ENCODE measurements around the gene MTHFSD.

The MTHFSD gene

DNA sequence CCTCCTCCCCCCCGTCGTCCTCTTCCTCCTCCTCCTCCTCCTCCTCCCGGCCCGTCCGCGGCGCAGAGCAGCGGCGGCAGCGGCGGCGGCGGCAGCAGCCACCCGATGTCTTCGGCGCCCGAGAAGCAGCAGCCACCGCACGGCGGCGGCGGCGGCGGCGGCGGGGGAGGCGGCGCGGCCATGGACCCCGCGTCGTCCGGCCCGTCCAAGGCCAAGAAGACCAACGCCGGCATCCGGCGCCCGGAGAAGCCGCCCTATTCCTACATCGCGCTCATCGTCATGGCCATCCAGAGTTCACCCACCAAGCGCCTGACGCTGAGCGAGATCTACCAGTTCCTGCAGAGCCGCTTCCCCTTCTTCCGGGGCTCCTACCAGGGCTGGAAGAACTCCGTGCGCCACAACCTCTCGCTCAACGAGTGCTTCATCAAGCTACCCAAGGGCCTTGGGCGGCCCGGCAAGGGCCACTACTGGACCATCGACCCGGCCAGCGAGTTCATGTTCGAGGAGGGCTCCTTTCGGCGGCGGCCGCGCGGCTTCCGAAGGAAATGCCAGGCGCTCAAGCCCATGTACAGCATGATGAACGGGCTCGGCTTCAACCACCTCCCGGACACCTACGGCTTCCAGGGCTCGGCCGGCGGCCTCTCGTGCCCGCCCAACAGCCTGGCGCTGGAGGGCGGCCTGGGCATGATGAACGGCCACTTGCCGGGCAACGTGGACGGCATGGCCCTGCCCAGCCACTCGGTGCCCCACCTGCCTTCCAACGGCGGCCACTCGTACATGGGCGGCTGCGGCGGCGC lies 44.4 kb downstream of the MTHFSD start, which contains the start of gene FOXF1:
Gene FOXF1, plus strand, starts transcription at position 63 of the 797 bp plus-strand sequence. Its CDS starts 43 bp downstream, at position 106.
- no peak for DNase-seq

GRCh38 chr16:86509759-86510464 lies 45.1 kb downstream of the MTHFSD start:
- DNase-seq = no peak

- no peak for DNase-seq
These were observed 45.9 kb downstream of the MTHFSD start for GRCh38 chr16:86508947-86509758.

DNA sequence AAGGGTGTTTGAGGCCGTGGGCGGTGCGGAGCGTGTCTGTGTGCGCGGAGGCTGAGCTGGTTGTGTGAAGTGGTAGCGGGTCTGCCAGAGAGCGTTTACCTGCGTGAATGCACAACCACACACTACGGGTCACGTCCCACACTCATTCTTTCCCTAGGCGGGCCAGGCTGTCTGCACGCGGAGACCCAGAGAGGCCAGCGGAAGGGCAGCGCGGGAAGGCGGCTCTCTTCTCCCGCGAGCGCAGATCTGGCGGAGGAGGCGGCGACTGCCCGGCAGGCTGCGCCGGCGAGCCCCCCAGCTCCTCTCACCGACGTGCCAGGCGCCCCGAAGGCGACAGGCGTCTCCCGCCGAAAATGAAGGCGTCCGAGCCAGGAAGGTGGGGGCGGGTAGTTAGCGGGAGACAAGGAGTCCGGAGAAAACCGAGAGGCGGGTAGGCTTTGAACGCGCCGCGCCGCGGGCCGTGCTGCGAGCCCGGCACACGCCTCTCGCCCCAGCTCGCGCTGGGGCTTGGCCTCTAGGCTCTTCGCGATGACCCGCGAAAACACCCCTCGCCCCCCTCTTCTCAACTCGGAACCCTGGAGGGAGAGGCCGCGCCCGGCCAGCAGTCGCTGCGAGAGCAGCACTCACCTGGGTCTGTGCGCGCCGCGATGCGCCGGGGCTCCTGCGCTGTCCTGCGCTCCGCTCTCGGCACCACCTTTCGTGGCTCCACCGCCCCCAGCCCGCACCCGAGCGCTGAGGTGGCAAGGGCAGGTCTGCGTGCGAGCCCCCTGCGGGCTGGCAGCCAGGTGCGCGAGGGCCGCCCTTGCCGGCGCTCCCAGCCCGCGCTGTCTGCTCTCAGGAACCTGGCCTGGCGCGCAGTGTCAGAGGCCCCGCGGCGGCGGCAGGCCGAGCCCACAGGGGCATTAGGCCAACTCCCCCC lies 46.7 kb downstream of the MTHFSD start:
- DNase-seq = no peak

GRCh38 chr16:86507173-86508027 lies 47.6 kb downstream of the MTHFSD start:
- DNase-seq = no peak

- DNase-seq = no peak
These were observed 48.9 kb downstream of the MTHFSD start for GRCh38 chr16:86505899-86506864.

DNA sequence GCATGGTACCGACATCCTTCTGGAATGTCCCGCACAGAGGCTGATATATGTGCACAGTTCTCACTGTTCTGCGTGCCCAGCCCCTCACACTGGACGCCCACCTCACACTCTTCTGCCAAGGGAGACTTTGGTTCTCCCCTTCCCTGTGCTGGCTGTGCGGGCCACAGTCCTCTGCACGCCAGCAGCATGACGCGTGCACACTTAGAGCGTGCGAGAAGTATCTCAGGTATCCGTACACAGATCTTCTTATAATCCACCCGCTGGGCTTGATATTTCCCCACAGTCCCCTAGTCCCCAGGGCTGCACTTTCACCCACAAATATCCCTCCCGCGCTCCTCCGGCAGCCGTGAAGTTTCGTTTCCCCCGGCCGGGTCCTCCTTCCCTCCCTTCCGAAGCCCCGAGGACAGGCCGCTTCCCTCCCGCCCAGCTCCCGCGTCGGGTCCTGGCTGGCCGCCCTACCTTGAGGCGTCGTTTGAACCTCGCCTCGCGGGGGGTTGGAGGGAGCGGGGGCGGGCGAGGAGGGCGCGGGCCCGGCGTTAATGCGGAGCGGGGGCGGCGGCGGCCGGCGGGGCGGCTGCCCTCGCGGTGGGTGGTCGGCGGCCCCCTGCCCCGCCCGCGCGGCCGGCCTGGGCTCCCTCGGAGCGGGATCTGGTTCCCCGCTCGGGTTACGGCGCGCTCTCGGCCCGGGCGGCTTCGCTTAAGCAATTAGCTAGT lies 49.7 kb downstream of the MTHFSD start:
- no peak for DNase-seq

DNA sequence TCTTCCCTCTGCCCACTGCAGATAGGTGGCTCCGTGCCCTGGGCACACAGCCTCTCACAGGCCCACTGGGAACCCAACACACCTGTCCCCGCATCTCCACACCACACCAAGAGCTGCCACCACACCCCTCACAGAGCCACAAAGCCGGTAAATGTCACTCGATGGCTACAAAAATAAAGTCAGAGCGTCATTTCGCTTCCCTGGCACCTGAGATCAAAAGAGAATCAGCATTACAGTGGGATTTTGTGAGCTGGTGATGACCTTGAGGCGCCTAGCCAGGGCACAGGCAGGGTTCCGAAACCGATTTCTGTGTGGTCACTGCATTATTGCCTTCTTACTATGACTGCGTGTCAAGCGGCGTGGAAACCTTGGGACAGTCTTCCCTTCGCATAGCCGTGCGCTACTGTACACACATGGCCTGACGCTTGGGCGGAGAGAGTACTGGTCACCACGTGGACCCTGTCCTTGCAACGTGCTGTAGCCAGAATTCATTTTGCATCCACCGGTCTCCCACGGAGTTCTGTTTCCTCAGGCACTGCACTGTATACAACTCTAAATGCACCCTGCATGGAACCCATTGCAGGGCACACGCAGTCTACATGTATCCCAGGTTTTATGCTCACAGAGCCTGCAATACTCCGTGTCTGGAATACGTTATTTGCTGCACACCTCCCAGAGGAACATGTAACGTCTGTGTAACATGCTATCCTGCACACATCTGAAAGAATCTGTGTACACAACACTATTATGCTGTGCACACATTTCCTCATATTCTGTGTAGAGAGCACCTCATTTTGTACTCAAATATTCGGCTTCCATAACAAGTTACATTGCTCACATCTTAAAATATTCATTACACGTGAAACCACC lies 50.5 kb downstream of the MTHFSD start:
- no peak for DNase-seq

DNA sequence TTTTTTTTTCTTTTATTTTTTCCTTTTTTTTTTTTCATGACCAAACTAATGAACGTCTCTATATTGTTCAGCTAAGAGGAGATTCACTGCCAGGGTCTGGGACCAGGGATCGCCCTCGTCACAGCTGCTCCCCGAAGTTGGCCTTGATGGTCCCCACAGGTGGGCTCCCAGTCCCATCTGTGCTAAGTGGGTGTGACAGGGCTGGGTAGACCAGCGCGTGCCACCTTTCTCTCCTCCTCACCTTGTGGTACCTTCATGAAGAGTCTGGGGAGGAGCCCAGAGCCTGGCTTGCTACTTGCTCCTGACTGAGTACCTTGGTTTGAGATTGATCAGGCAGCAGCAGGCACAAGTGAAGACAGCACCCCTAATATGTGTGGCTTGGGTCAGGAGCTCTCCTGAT lies 51.2 kb downstream of the MTHFSD start:
- DNase-seq = no peak

GRCh38 chr16:86502856-86503748 lies 51.9 kb downstream of the MTHFSD start:
- no peak for DNase-seq

- no peak for DNase-seq
These were observed 52.8 kb downstream of the MTHFSD start for GRCh38 chr16:86501989-86502855.

DNA sequence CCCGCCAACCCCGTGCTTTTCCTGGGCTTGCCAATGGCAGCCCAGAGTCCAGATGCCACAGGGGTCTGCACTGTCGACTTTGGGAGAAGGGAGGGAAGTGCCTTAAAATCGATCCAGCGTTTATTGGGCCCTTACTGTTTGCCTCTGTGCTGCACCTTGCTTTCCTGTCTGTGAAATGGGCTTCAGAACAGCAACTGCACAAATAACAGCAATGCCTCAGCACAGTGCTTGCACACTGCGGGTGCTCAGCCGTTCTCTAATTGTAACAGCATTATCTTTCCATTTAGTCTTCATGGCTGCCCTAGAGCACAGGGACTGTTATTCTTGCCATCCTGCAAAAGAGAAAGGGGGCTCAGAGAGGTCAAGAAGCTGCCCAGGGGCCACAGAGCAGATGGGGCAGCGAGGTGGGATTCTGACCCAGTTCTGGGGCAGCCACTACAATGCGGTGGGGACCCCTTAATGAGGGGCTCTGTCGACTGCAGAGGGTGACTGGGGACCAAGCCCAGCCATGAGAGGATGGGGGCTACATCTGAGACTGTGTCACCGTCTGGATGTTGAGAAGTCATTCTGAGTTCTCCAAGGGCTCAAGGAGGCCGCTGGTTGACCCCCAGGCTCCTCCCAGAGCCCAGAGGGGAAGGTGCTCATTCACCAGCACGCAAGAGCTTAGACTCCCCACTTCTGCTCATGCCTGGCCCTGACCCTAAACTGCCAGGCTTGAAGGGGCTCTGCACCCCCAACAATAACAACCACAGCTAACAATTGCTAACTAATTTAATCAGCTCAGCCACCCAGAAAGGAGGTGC lies 54.1 kb downstream of the MTHFSD start:
- no peak for DNase-seq

DNA sequence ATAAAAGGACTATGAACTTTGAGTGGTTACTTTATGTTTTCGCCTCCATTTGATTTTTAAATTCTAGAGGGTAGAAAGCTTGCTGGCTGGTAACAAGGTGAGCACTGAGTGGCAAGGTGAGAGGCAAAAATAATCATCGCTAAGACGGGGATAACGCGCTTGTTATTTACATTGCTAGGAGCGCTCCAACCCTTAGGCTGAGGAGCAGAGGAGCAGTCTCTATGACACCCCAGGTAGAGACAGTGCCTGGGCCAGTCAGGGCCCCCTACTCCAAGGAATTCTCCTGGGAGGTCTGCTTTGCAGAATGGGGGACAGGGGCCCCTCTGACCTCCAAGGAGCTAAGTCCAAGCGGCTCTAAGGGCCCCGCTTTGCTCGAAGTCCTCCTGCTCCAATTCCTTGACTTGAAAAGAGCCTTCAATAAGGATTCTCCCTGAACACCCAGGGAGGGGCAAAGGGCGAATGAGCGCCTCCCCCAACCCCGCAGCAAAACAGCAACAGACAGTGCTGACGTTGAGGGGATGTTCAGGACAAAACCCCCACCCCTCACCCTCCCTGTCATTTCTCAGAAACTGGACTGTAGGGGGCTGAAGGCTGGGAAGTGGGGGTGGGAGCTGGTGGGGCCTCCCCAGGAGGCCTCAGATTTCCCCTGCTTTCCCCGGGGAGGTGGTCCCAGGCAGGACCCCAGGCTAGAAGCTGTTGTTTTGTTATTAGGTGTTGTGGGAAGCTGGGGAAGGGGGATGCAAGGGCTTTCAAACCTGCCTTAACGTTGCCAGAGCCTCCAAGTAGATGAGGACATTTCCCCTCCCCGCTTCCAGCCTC lies 54.9 kb downstream of the MTHFSD start:
- DNase-seq = no peak

GRCh38 chr16:86499440-86499786 lies 55.6 kb downstream of the MTHFSD start:
- no peak for DNase-seq

Measured in NCI-H345 (cell line).